SU-DHL-6 (cell line): ENCODE measurements around the gene SGCD.

Source experiments
- H2AFZ ChIP-seq: fragments of 200-600 bp; sonication (generic); 2 replicates; pipeline ENCODE4 v1.6.1; 2014; ENCODE audit warnings: low read depth, mild to moderate bottlenecking, moderate library complexity, mixed read lengths, antibody characterized with exemption, low read length; ENCODE audit not compliant: severe bottlenecking
- H3F3A ChIP-seq: fragments of 200-600 bp; shearing (Covaris generic); 2 replicates; pipeline ENCODE4 v1.6.0; 2016; ENCODE audit warnings: antibody characterized with exemption, mild to moderate bottlenecking; ENCODE audit not compliant: insufficient read depth
- H3K27ac ChIP-seq: fragments of 200-600 bp; sonication (generic); 2 replicates; pipeline ENCODE4 v1.5.1; 2016; ENCODE audit warnings: low read depth, mild to moderate bottlenecking, low read length, moderate library complexity, mixed read lengths
- H3K27me3 ChIP-seq: fragments of 200-600 bp; sonication (generic), shearing (Covaris generic); 2 replicates; pipeline ENCODE4 v1.6.0; 2014; ENCODE audit warnings: mild to moderate bottlenecking, low read length
- H3K36me3 ChIP-seq: fragments of 200-600 bp; sonication (generic); 2 replicates; pipeline ENCODE4 v1.6.1; 2014; ENCODE audit warnings: mild to moderate bottlenecking, low read length, mixed read lengths
- H3K4me2 ChIP-seq: fragments of 300-600, 200-600 bp; shearing (Covaris generic), sonication (generic); 2 replicates; pipeline ENCODE4 v1.6.0; 2014; ENCODE audit warnings: low read length, low read depth, mild to moderate bottlenecking; ENCODE audit not compliant: poor library complexity, severe bottlenecking
- H3K4me3 ChIP-seq: fragments of 200-600 bp; sonication (generic); 2 replicates; pipeline ENCODE4 v1.5.1; 2014; ENCODE audit warnings: antibody characterized with exemption, low read length, mild to moderate bottlenecking, mixed read lengths; ENCODE audit not compliant: insufficient read depth, poor library complexity, severe bottlenecking
- H3K79me2 ChIP-seq: fragments of 200-600 bp; sonication (generic); 2 replicates; pipeline ENCODE4 v1.6.1; 2014; ENCODE audit warnings: mild to moderate bottlenecking, low read length, moderate library complexity; ENCODE audit not compliant: insufficient read depth
- H3K9ac ChIP-seq: fragments of 200-600 bp; sonication (generic); 2 replicates; pipeline ENCODE4 v1.7.0; 2014; ENCODE audit warnings: mild to moderate bottlenecking, low read length
- H3K9me2 ChIP-seq: fragments of 200-600 bp; sonication (generic); replicated peaks from 2 replicates; pipeline ENCODE4 v1.6.1; 2014; ENCODE audit warnings: low read length; ENCODE audit not compliant: insufficient read depth
- H3K9me3 ChIP-seq: fragments of 200-600 bp; sonication (generic); 2 replicates; pipeline ENCODE4 v1.6.1; 2014; ENCODE audit warnings: low read length, mixed read lengths; ENCODE audit not compliant: insufficient read depth
- H4K20me1 ChIP-seq: fragments of 200-600 bp; sonication (generic); 2 replicates; pipeline ENCODE4 v1.6.1; 2014; ENCODE audit warnings: low read depth, mild to moderate bottlenecking, antibody characterized with exemption, low read length, moderate library complexity, mixed read lengths
- CTCF ChIP-seq: fragments of 200-600 bp; sonication (generic); IDR thresholded peaks from one replicate; pipeline ENCODE4 v1.5.1; 2017; ENCODE audit warnings: antibody characterized with exemption, mild to moderate bottlenecking, low read length, moderate library complexity; ENCODE audit not compliant: insufficient read depth, poor library complexity, severe bottlenecking
- EZH2phosphoT487 ChIP-seq: fragments of 200-600 bp; sonication (generic), shearing (Covaris generic); conservative IDR thresholded peaks from 2 replicates; pipeline ENCODE4 v1.6.1; 2018; ENCODE audit warnings: mild to moderate bottlenecking, antibody characterized with exemption, low read length, moderate library complexity, mixed read lengths

Gene SGCD

GRCh38 chr5:156680831-156681230, 353.9 kb downstream of the SGCD start:
- no peak overlapping the region for H3K9ac ChIP-seq
- H3K9me3 ChIP-seq: no peaks in the 10 kb centered on the region
- H3K27ac ChIP-seq: no peak overlapping the region
- no peak overlapping the region for H2AFZ ChIP-seq
- no peaks in the 10 kb centered on the region for H3K36me3 ChIP-seq
- no peaks in the 10 kb centered on the region for H3K9me2 ChIP-seq
- no peak overlapping the region for H3K4me3 ChIP-seq
- TF ChIP-seq CTCF: no peak
- TF ChIP-seq EZH2phosphoT487: no peak
- H3K4me2 ChIP-seq: no peak overlapping the region
- H4K20me1 ChIP-seq: no peaks in the 10 kb centered on the region
- no peaks in the 10 kb centered on the region for H3F3A ChIP-seq
- H3K27me3 ChIP-seq: no peaks in the 10 kb centered on the region
- no peaks in the 10 kb centered on the region for H3K79me2 ChIP-seq

GRCh38 chr5:156681265-156681664, 354.3 kb downstream of the SGCD start:
- Histone ChIP-seq H3K9me3 (no peaks in the 10 kb centered on the region), H4K20me1 (no peaks in the 10 kb centered on the region), H3K9me2 (no peaks in the 10 kb centered on the region), H3K9ac (no peak overlapping the region), H3K4me3 (no peak overlapping the region), H3F3A (no peaks in the 10 kb centered on the region), H3K27me3 (no peaks in the 10 kb centered on the region), H2AFZ (no peak overlapping the region), H3K36me3 (no peaks in the 10 kb centered on the region), H3K27ac (no peak overlapping the region), H3K4me2 (no peak overlapping the region), H3K79me2 (no peaks in the 10 kb centered on the region)
- TF ChIP-seq EZH2phosphoT487 (no peak), CTCF (no peak)

GRCh38 chr5:156682971-156683370, 356.0 kb downstream of the SGCD start:
- TF ChIP-seq CTCF: no peak
- TF ChIP-seq EZH2phosphoT487: no peak
- H3F3A ChIP-seq: no peaks in the 10 kb centered on the region
- H3K79me2 ChIP-seq: no peaks in the 10 kb centered on the region
- H3K9me2 ChIP-seq: no peaks in the 10 kb centered on the region
- H3K9ac ChIP-seq: no peak overlapping the region
- no peaks in the 10 kb centered on the region for H4K20me1 ChIP-seq
- no peak overlapping the region for H3K4me2 ChIP-seq
- no peak overlapping the region for H2AFZ ChIP-seq
- no peak overlapping the region for H3K4me3 ChIP-seq
- H3K36me3 ChIP-seq: no peaks in the 10 kb centered on the region
- H3K27me3 ChIP-seq: no peaks in the 10 kb centered on the region
- no peak overlapping the region for H3K27ac ChIP-seq
- H3K9me3 ChIP-seq: no peaks in the 10 kb centered on the region

GRCh38 chr5:156683509-156683908, 356.5 kb downstream of the SGCD start:
- no peak overlapping the region for H3K4me3 ChIP-seq
- H3K4me2 ChIP-seq: no peak overlapping the region
- no peaks in the 10 kb centered on the region for H3K9me3 ChIP-seq
- H3K9me2 ChIP-seq: no peaks in the 10 kb centered on the region
- H4K20me1 ChIP-seq: no peaks in the 10 kb centered on the region
- no peak overlapping the region for H2AFZ ChIP-seq
- H3K36me3 ChIP-seq: no peaks in the 10 kb centered on the region
- H3K27ac ChIP-seq: no peak overlapping the region
- H3K79me2 ChIP-seq: no peaks in the 10 kb centered on the region
- H3F3A ChIP-seq: no peaks in the 10 kb centered on the region
- no peaks in the 10 kb centered on the region for H3K27me3 ChIP-seq
- no peak for TF ChIP-seq EZH2phosphoT487
- no peak for TF ChIP-seq CTCF
- H3K9ac ChIP-seq: no peak overlapping the region
